Liver (tissue), 9 donors: Measurements from ENCODE around the gene ARPC5L. TPM values are rescaled to one million over a fixed set of nuclear protein-coding genes. Genes with fewer than 3 reads are reported as not detected.

ENCODE experiments used
- DNase-seq: peaks from one replicate; pipeline ENCODE4 v3.0.0-alpha.2; 2017; ENCODE audit warnings: low spot score
- H3K27ac ChIP-seq, 2 donors: one replicate each; pipeline ENCODE4 v1.7.0; 2013; ENCODE audit warnings: inconsistent platforms in 2 of 2, low read length in 2 of 2, control low read depth in 1 of 2, low read depth in 1 of 2, mild to moderate bottlenecking in 1 of 2
- H3K27me3 ChIP-seq, 4 donors: one replicate each; pipeline versions ENCODE4 v1.6.1 to v1.7.0; 2013; ENCODE audit warnings: low read length in 3 of 4, inconsistent platforms in 1 of 4, mild to moderate bottlenecking in 1 of 4, moderate library complexity in 1 of 4; ENCODE audit not compliant: control insufficient read depth in 4 of 4, insufficient read depth in 4 of 4
- H3K36me3 ChIP-seq, 4 donors: one replicate each; pipeline versions ENCODE4 v1.6.1 to v1.7.0; 2013; ENCODE audit warnings: low read length in 3 of 4, mild to moderate bottlenecking in 3 of 4, low read depth in 1 of 4, moderate library complexity in 1 of 4; ENCODE audit not compliant: control insufficient read depth in 4 of 4, insufficient read depth in 3 of 4
- H3K4me1 ChIP-seq, 4 donors: one replicate each; pipeline versions ENCODE4 v1.6.1 to v1.7.0; 2013; ENCODE audit warnings: low read length in 3 of 4, mild to moderate bottlenecking in 3 of 4, moderate library complexity in 1 of 4; ENCODE audit not compliant: control insufficient read depth in 4 of 4, insufficient read depth in 4 of 4
- H3K4me3 ChIP-seq, 3 donors: one replicate each; pipeline versions ENCODE4 v1.6.1 to v1.7.0; 2013; ENCODE audit warnings: low read length in 3 of 3, control low read depth in 1 of 3, low read depth in 1 of 3, mild to moderate bottlenecking in 1 of 3
- H3K9ac ChIP-seq, 2 donors: one replicate each; pipeline ENCODE4 v1.7.0; 2013; ENCODE audit warnings: low read length in 2 of 2, mild to moderate bottlenecking in 2 of 2, moderate library complexity in 2 of 2, control low read depth in 1 of 2, low read depth in 1 of 2
- H3K9me3 ChIP-seq, 4 donors: one replicate each; pipeline versions ENCODE4 v1.6.1 to v1.7.0; 2013; ENCODE audit warnings: low read length in 3 of 4; ENCODE audit not compliant: control insufficient read depth in 4 of 4
- ATF3 ChIP-seq: IDR thresholded peaks from 2 replicates; pipeline ENCODE4 v1.6.1; 2016; ENCODE audit warnings: antibody characterized with exemption
- CTCF ChIP-seq: fragments of 150-350 bp; IDR thresholded peaks from 2 replicates; pipeline ENCODE4 v1.5.1; 2017; ENCODE audit warnings: improper control_type of control experiment, low read depth, low read length; ENCODE audit not compliant: missing input control
- FOXA2 ChIP-seq: IDR thresholded peaks from 2 replicates; pipeline ENCODE4 v1.6.1; 2016; ENCODE audit warnings: antibody characterized with exemption
- GABPA ChIP-seq, 2 donors: IDR thresholded peaks in 1 of 2; conservative IDR thresholded peaks in 1 of 2; 2 replicates each; pipeline ENCODE4 v1.6.1; 2016; ENCODE audit warnings: antibody characterized with exemption in 2 of 2, mild to moderate bottlenecking in 1 of 2, moderate library complexity in 1 of 2
- HNF4A ChIP-seq, 2 donors: conservative IDR thresholded peaks; 2 replicates each; pipeline ENCODE4 v1.6.1; 2016; ENCODE audit warnings: antibody characterized with exemption in 2 of 2, mild to moderate bottlenecking in 2 of 2
- HNF4G ChIP-seq: IDR thresholded peaks from 2 replicates; pipeline ENCODE4 v1.6.1; 2016; ENCODE audit warnings: antibody characterized with exemption
- RAD21 ChIP-seq, 2 donors: IDR thresholded peaks; 2 replicates each; pipeline ENCODE4 v1.6.1; 2016; ENCODE audit warnings: antibody characterized with exemption in 2 of 2, mild to moderate bottlenecking in 2 of 2
- REST ChIP-seq: IDR thresholded peaks from 2 replicates; pipeline ENCODE4 v1.6.1; 2016; ENCODE audit warnings: antibody characterized with exemption, mild to moderate bottlenecking
- SP1 ChIP-seq: IDR thresholded peaks from 2 replicates; pipeline ENCODE4 v1.6.1; 2018; ENCODE audit warnings: antibody characterized with exemption, mild to moderate bottlenecking
- YY1 ChIP-seq: IDR thresholded peaks from 2 replicates; pipeline ENCODE4 v1.6.1; 2016; ENCODE audit warnings: antibody characterized with exemption, mild to moderate bottlenecking
- WGBS: extraction: QIAGEN DNeasy Blood & Tissue Kit; methylation state at CpG from one replicate; pipeline ENCODE4 v1.1.7; 2013; 5-methylcytosine and 5-hydroxymethylcytosine counted together
- polyA plus RNA-seq, 2 donors: library from polyadenylated mRNA; stranded (reverse) in 1 of 2; unstranded in 1 of 2; fragments of 200-250 nt in 1 of 2; fragments of >200 nt in 1 of 2; fragmentation: Nextera tagmentation in 1 of 2; extraction: Ambion mirVana in 1 of 2; gene quantifications; one replicate each; pipeline versions ENCODE4 v1.2.1 to v1.2.3, GENCODE V29; 2013 to 2015
- total RNA-seq, 2 donors: library from RNA; depleted of rRNA; stranded (reverse); fragments of >200 nt; gene quantifications; one replicate each; pipeline ENCODE4 v1.2.3, GENCODE V29; 2014
- donor health status: healthy.
- donor health status: healthy.
- donor health status: healthy.
- donor health status: healthy.
- donor health status: healthy.

ARPC5L gene
- total and polyA plus RNA-seq, 4 donors, result 9.3 to 31.2 (median 17.8) TPM

- 65% methylated on average over 12 of the region's 12 CpGs for WGBS
- Histone ChIP-seq H3K4me1 (no peaks in the 10 kb centered on the region), H3K27me3 (no peaks in the 10 kb centered on the region), H3K4me3 (no peak overlapping the region), H3K27ac (no peak overlapping the region), H3K36me3 (no peaks in the 10 kb centered on the region), H3K9me3 (no peaks in the 10 kb centered on the region), H3K9ac (no peak overlapping the region)
- TF ChIP-seq HNF4A (conservative IDR thresholded peaks at IDR 0.05), result no peak
- TF ChIP-seq CTCF, result peak; percentile 33
- TF ChIP-seq REST, result no peak
- peak in 1 of 2 donors; percentile 12 for TF ChIP-seq RAD21 (IDR thresholded peaks at IDR 0.05)
- DNase-seq, result no peak
These were observed 22.2 kb upstream of the ARPC5L start for GRCh38 chr9:124839612-124840299.

- no peak for TF ChIP-seq ATF3
- no peak for TF ChIP-seq FOXA2
- no peak for TF ChIP-seq HNF4G
- TF ChIP-seq YY1, result no peak
- no peak for TF ChIP-seq SP1
- TF ChIP-seq HNF4A (conservative IDR thresholded peaks at IDR 0.05), result no peak
- TF ChIP-seq GABPA (IDR thresholded peaks at IDR 0.05 in 1 of 2, conservative IDR thresholded peaks at IDR 0.05 in 1 of 2), result no peak
- no peak for TF ChIP-seq REST
- DNase-seq, result no peak
- no peaks in the 10 kb centered on the region for H3K27me3 ChIP-seq
- no peak overlapping the region for H3K4me3 ChIP-seq
- H3K9me3 ChIP-seq, result no peaks in the 10 kb centered on the region
- 78% methylated on average over 18 of the region's 18 CpGs for WGBS
- H3K36me3 ChIP-seq, result no peaks in the 10 kb centered on the region
- no peak overlapping the region for H3K27ac ChIP-seq
- no peak overlapping the region for H3K9ac ChIP-seq
- H3K4me1 ChIP-seq, result no peaks in the 10 kb centered on the region
These were observed 21.6 kb upstream of the ARPC5L start for GRCh38 chr9:124840300-124840833.
